ENCODE data around the gene NEUROG2. TPM values are rescaled to one million over a fixed set of nuclear protein-coding genes. Genes with fewer than 3 reads are reported as not detected.
A peak's percentile ranks its signal among the peaks of the same experiment; 100 is the strongest.

Gene NEUROG2
- total and polyA plus RNA-seq, 4 donors: not detected

GRCh38 chr4:112516471-112517066 is 589 bp upstream of the NEUROG2 start:
- Histone ChIP-seq H3K4me1 (ENCODE audit: control insufficient read depth in 5 of 5, insufficient read depth in 5 of 5, low read length in 5 of 5) (peaks cover 0 to 34% (median 2%) of the 10 kb centered on the region in 5 donors), H3K4me3 (no peak overlapping the region), H3K36me3 (ENCODE audit: control insufficient read depth in 4 of 4, insufficient read depth in 4 of 4, low read length in 4 of 4) (no peaks in the 10 kb centered on the region), H3K27me3 (ENCODE audit: control insufficient read depth in 3 of 3, insufficient read depth in 3 of 3, low read length in 2 of 3) (peaks cover 20 to 93% (median 87%) of the 10 kb centered on the region in 3 donors), H3K27ac (ENCODE audit: low read depth in 1 of 2, low read length in 1 of 2) (no peak overlapping the region), H3K9ac (ENCODE audit: insufficient read depth in 1 of 2, low read length in 2 of 2) (no peak overlapping the region), H3K9me3 (ENCODE audit: control insufficient read depth in 4 of 4, insufficient read depth in 3 of 4, low read length in 3 of 4) (peaks cover 0 to 17% (median 0%) of the 10 kb centered on the region in 4 donors)
- 1 to 2% methylated on average over 55 of the region's 55 CpGs for WGBS, 2 donors
- no peak for ATAC-seq (ENCODE audit: insufficient read depth, low FRiP score)
- DNase-seq: peak; percentile 25 to 47 (median 44)
- TF ChIP-seq, protein P1, sequence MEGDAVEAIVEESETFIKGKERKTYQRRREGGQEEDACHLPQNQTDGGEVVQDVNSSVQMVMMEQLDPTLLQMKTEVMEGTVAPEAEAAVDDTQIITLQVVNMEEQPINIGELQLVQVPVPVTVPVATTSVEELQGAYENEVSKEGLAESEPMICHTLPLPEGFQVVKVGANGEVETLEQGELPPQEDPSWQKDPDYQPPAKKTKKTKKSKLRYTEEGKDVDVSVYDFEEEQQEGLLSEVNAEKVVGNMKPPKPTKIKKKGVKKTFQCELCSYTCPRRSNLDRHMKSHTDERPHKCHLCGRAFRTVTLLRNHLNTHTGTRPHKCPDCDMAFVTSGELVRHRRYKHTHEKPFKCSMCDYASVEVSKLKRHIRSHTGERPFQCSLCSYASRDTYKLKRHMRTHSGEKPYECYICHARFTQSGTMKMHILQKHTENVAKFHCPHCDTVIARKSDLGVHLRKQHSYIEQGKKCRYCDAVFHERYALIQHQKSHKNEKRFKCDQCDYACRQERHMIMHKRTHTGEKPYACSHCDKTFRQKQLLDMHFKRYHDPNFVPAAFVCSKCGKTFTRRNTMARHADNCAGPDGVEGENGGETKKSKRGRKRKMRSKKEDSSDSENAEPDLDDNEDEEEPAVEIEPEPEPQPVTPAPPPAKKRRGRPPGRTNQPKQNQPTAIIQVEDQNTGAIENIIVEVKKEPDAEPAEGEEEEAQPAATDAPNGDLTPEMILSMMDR (IDR thresholded peaks at IDR 0.05; ENCODE audit: control extremely low read depth, extremely low read depth): no peak

DNA sequence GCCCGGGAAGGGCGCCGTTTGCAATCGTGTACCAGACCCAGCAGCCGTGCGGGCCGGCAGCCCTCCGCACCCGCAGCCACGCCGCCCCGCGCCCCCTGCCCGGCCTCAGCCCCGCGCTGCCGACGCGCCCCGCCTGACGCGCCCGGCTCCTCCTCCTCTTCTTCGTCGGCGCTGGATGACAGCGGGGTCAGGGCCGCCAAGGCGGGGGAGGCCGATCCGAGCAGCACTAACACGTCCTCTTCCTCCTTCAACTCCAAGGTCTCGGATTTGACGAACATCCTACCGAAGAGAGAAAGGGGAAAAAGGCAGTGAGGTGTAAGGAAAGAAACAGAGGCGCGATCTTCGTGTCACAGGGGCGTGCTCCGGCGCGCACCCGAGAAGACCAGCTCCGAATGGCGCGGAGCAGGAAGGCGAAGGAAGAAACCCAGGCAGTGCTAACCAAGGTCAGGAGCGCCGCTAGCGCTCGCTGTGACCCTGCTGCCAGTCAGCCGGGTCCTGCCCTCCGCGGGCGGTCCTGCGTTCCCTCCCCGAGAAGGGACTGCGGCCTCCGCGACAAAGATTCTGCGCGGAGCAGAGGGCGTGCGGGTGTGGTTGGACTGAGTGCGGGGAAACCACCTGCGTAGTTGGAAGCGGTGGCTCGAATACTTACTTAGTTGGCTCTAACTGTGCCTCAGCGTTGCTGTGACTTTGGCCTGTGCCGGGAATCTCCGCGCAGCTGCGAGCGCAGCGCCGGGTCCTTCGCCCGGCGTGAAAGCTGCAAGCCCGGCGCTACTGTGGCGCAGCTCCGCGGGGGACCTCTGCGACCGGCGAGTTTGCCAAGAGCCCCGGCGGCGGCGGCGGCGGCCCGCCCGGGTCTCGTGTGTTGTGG is 548 bp downstream of the NEUROG2 start:
- TF ChIP-seq, protein P1 (IDR thresholded peaks at IDR 0.05; ENCODE audit: control extremely low read depth, extremely low read depth): no peak
- H3K4me3 ChIP-seq: peak overlapping the region; percentile 37
- H3K9me3 ChIP-seq (ENCODE audit: control insufficient read depth in 4 of 4, insufficient read depth in 3 of 4, low read length in 3 of 4): peaks cover 0 to 17% (median 0%) of the 10 kb centered on the region in 4 donors
- no peaks in the 10 kb centered on the region for H3K36me3 ChIP-seq (ENCODE audit: control insufficient read depth in 4 of 4, insufficient read depth in 4 of 4, low read length in 4 of 4)
- 1% methylated on average over 91 to 96 of the region's 96 CpGs for WGBS, 2 donors
- H3K4me1 ChIP-seq (ENCODE audit: control insufficient read depth in 5 of 5, insufficient read depth in 5 of 5, low read length in 5 of 5): peaks cover 0 to 37% (median 6%) of the 10 kb centered on the region in 5 donors
- DNase-seq (peak; percentile 49 to 60 (median 57)), ATAC-seq (ENCODE audit: insufficient read depth, low FRiP score) (peak; percentile 35)
- peaks cover 13 to 93% (median 86%) of the 10 kb centered on the region in 3 donors for H3K27me3 ChIP-seq (ENCODE audit: control insufficient read depth in 3 of 3, insufficient read depth in 3 of 3, low read length in 2 of 3)
- H3K27ac ChIP-seq (ENCODE audit: low read depth in 1 of 2, low read length in 1 of 2): no peak overlapping the region
- no peak overlapping the region for H3K9ac ChIP-seq (ENCODE audit: insufficient read depth in 1 of 2, low read length in 2 of 2)

GRCh38 chr4:112514647-112515197 is 1.3 kb downstream of the NEUROG2 start:
- WGBS, 2 donors: 2 to 4% methylated on average over 41 to 52 of the region's 52 CpGs
- no peak for ATAC-seq (ENCODE audit: insufficient read depth, low FRiP score)
- H3K27me3 ChIP-seq (ENCODE audit: control insufficient read depth in 3 of 3, insufficient read depth in 3 of 3, low read length in 2 of 3): peaks cover 13 to 93% (median 85%) of the 10 kb centered on the region in 3 donors
- H3K9me3 ChIP-seq (ENCODE audit: control insufficient read depth in 4 of 4, insufficient read depth in 3 of 4, low read length in 3 of 4): peaks cover 0 to 15% (median 0%) of the 10 kb centered on the region in 4 donors
- peaks cover 0 to 40% (median 6%) of the 10 kb centered on the region in 5 donors for H3K4me1 ChIP-seq (ENCODE audit: control insufficient read depth in 5 of 5, insufficient read depth in 5 of 5, low read length in 5 of 5)
- peak; percentile 11 to 22 (median 11) for DNase-seq
- no peaks in the 10 kb centered on the region for H3K36me3 ChIP-seq (ENCODE audit: control insufficient read depth in 4 of 4, insufficient read depth in 4 of 4, low read length in 4 of 4)
- TF ChIP-seq, protein P1 (IDR thresholded peaks at IDR 0.05; ENCODE audit: control extremely low read depth, extremely low read depth): no peak
- H3K4me3 ChIP-seq: peak overlapping the region; percentile 37
- no peak overlapping the region for H3K9ac ChIP-seq (ENCODE audit: insufficient read depth in 1 of 2, low read length in 2 of 2)
- H3K27ac ChIP-seq (ENCODE audit: low read depth in 1 of 2, low read length in 1 of 2): no peak overlapping the region

Measured in lung (tissue), 12 donors.